ENCODE measurements around the gene OPTC.

DNA sequence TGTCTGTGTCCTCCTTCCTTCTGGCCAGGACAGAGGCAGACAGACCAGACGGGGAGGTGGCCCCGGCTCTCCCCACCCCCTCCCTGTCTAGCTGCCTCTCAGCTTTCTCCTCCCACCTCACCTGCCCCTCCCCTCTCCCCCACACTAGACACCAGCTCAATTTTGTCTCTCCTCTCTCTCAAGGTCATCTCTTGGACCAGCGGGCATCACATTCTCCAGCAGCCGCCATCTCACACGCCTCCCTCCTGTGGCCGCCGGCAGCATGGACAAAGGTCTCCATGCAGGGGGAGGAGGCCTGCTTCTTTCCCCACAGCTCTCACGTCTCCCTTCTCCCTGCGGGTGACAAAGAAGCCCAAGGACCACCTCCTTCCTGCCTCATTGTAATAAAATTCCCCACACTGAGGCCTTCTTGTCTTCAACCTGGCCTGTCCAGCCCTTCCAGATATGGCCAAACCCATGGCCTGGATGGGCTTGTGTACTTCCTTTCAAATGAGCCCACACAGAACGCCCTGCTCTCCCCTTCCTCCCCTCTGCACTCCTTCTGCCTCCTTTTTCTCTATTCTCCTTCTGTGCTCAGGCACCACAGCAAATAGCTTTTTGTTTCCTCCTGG, 14.6 kb downstream of the OPTC start:
- TF ChIP-seq, protein P1, sequence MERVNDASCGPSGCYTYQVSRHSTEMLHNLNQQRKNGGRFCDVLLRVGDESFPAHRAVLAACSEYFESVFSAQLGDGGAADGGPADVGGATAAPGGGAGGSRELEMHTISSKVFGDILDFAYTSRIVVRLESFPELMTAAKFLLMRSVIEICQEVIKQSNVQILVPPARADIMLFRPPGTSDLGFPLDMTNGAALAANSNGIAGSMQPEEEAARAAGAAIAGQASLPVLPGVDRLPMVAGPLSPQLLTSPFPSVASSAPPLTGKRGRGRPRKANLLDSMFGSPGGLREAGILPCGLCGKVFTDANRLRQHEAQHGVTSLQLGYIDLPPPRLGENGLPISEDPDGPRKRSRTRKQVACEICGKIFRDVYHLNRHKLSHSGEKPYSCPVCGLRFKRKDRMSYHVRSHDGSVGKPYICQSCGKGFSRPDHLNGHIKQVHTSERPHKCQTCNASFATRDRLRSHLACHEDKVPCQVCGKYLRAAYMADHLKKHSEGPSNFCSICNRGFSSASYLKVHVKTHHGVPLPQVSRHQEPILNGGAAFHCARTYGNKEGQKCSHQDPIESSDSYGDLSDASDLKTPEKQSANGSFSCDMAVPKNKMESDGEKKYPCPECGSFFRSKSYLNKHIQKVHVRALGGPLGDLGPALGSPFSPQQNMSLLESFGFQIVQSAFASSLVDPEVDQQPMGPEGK (tag by site-specific recombination; IDR thresholded peaks at IDR 0.05), result no peak
- TF ChIP-seq ZNF664 (tag by site-specific recombination; IDR thresholded peaks at IDR 0.05), result no peak
- TF ChIP-seq, protein P2, sequence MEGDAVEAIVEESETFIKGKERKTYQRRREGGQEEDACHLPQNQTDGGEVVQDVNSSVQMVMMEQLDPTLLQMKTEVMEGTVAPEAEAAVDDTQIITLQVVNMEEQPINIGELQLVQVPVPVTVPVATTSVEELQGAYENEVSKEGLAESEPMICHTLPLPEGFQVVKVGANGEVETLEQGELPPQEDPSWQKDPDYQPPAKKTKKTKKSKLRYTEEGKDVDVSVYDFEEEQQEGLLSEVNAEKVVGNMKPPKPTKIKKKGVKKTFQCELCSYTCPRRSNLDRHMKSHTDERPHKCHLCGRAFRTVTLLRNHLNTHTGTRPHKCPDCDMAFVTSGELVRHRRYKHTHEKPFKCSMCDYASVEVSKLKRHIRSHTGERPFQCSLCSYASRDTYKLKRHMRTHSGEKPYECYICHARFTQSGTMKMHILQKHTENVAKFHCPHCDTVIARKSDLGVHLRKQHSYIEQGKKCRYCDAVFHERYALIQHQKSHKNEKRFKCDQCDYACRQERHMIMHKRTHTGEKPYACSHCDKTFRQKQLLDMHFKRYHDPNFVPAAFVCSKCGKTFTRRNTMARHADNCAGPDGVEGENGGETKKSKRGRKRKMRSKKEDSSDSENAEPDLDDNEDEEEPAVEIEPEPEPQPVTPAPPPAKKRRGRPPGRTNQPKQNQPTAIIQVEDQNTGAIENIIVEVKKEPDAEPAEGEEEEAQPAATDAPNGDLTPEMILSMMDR (tag by site-specific recombination; IDR thresholded peaks at IDR 0.05), result no peak
- TF ChIP-seq, protein P3, sequence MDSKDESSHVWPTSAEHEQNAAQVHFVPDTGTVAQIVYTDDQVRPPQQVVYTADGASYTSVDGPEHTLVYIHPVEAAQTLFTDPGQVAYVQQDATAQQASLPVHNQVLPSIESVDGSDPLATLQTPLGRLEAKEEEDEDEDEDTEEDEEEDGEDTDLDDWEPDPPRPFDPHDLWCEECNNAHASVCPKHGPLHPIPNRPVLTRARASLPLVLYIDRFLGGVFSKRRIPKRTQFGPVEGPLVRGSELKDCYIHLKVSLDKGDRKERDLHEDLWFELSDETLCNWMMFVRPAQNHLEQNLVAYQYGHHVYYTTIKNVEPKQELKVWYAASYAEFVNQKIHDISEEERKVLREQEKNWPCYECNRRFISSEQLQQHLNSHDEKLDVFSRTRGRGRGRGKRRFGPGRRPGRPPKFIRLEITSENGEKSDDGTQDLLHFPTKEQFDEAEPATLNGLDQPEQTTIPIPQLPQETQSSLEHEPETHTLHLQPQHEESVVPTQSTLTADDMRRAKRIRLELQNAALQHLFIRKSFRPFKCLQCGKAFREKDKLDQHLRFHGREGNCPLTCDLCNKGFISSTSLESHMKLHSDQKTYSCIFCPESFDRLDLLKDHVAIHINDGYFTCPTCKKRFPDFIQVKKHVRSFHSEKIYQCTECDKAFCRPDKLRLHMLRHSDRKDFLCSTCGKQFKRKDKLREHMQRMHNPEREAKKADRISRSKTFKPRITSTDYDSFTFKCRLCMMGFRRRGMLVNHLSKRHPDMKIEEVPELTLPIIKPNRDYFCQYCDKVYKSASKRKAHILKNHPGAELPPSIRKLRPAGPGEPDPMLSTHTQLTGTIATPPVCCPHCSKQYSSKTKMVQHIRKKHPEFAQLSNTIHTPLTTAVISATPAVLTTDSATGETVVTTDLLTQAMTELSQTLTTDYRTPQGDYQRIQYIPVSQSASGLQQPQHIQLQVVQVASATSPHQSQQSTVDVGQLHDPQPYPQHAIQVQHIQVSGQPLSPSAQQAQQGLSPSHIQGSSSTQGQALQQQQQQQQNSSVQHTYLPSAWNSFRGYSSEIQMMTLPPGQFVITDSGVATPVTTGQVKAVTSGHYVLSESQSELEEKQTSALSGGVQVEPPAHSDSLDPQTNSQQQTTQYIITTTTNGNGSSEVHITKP (tag by site-specific recombination; IDR thresholded peaks at IDR 0.05), result no peak
- no peak for TF ChIP-seq GFI1B (tag by site-specific recombination; IDR thresholded peaks at IDR 0.05)
